ENCODE measurements around the gene HGFAC.

Gene HGFAC

DNA sequence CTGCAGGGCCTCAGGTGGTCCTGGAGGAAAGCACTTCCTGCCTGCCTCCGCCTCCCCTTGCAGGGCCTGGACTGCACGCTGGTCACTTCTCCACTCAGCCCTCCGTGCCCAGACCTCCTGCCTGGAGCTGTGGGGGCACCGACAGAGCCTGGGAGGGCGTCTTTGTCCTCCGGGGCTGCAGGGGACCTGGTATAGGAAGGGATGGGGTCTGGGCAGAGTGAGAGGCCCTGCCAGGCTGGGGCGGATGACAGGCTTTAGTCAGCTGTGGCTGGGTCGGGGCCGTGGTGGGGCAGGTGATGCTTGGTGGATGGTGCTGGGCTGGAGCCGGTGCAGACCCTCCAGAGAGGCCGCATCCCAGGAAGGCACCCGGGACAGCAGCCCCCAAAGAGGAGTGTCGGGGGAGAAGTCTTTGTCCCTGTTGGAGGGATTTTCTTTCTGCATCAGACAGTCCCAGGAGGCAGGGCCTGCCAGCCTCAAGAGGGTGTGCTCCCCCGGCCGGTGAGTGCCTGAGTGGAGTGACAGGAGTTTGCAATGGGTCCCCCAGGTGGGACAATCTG is 22.7 kb downstream of the HGFAC start:
- FAIRE-seq = no peak

DNA sequence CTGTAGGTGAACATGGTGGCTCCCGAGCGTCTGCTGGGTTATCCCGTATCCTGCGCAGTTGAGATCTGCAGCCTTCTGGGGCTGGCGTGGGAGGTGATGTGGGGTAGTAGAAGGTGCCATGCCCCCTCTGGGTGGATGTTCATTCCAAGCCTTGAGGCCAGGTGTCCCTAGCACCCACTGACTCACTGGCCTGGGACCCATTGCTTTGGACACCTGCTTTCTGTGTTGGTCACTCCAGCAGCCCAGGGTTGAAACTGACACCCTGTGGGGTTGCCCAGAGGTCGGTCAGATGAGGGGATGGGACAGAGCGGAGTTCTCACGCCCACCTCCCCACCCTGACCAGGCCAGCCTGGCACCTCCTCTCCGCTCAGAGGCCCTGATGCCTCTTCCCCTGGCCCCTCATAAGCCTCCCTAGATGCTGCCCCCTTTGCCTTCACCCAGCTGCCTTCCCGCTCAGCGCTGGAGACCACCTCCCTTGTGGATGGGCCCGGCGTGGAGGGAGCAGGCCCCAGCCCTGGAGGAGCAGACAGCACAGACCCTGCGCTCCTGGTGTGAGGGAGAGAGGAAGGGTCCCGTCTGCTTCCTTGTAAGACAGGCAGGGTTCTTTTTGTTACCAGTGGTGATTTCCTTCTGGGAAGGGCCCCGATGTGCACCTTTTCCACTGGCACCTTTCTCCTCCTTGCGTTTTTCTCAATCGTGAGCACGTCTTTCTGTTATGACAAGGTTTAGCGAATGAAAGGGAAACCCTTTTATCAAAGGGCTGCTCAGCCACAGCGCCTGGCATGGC is 23.3 kb downstream of the HGFAC start:
- no peak for FAIRE-seq

DNA sequence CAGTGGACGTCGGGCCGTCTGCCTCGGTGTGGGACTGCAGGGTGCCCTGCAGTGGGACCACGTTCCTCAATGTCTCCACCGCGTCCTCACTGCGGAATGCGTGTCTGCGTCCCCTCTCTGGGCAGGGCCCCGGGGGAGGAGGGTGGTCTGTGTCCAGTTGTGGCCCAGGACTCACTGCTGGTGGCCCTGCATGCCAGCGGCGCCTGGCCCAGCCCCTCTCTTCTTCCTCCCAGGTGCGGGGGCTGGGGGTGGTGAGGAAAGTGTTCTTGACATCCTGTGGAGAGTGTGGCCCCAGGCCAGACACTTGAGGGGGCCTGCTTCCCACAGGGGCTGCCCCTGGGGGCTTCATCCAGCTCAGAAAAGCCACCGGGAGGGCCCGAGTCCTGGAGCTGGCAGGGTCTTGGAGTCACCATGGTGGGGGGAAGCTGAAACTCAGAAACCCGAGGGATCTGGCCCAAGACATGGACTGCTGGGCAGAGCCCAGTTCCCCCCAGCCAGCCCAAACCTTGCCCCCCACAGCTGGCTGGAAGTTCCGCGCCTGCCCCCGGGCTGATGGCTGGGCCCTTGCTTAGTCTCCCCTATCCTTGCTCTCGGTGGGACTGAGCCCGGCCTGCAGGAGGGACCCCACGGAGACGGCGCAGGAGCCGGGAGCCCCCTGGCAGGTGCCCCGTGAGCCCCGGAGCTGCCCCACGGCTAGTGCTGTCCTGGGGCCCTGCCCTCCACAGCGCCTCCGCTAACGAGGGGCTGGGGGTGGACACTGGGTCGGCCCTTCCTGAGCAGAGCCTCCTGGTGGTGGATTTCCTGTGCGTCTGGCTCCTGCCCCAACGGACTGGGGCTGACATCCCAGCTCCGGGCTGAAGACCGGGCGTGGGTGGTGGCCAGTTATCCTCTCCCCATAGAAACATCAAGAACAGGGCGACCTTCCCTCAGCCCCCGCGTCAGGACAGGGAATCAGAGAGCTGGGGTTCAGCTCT is 24.2 kb downstream of the HGFAC start:
- FAIRE-seq = no peak

DNA sequence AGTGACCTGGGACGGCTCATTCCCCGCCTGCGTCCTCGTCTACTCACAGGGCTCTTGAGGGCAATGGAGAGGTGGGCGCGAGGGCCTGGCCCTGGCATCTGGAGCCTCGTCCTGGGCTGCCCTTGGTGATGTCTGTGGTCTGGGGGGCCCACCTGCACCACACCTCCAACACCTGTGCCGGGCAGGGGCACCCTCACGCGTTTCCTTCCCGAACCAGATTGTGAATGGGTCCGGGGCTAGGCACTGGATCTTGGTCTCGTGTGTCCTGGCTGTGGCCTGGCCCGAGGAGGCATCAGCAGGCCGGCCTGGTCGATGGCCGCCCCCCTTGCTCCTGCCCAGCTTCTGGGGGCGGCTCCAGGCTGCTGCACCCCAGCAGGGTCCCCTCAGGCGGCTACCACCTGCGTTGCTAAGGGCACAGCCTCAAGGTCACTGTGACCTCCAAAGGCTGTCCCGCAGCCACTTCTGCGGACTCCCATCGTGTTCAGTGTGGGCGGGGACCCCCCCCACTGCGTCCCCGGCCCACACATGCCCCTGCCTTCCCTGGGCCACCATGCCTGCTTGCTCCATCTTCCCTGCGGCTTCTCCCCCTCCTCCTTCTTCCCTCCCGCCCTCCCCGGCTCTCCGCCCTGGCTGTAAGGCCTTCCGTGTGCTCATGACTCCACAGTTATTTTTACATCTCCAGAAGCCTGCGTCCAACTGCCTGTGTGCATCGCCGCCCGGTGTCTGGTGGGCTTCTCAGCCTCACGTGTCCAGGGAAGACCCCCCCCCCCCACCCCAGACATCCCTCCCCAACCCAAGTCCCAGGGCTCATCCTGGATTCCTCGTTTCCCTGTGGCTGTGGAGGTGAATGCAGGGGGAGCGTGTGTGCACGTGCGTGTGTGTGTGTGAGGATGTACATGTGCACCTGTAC is 25.2 kb downstream of the HGFAC start:
- no peak for FAIRE-seq

DNA sequence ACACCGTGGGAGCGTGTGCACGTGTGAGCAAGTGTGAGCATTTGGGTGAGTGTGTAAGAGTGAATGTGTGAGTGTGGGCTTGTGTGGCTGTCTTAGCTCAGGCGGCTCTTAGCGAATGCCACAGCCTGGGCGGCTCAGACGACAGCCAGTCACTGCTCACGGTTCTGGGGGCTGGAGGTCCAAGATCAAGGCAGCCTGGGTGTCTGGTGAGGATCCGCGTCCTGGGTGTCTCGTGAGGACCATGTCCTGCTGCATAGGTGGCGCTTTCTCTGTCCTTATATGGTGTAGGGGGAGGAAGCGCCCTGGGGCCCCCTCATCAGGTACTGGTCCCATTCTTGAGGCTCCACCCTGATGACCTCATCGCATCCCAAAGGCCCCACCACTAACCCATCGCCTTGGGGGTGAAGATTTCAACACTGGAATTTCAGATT is 25.8 kb downstream of the HGFAC start:
- no peak for FAIRE-seq

DNA sequence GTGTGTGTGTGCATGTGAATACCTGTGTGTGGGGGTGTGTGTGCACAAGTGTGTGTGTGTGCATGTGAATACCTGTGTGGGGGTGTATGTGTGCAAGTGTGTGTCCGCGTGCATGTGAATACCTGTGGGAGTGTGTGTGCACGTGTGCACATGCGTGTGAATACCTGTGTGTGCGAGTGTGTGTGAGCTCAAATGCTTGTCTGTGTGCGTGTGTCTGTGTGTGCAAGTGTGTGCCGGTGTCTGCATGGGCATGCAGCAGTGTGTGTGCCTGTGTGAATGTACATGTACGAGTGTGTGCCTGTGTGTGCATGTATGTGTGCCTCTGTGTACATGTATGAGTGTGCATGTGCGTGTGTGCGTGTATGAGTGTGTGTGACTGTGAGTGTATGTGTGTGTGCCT is 26.4 kb downstream of the HGFAC start:
- FAIRE-seq = no peak

DNA sequence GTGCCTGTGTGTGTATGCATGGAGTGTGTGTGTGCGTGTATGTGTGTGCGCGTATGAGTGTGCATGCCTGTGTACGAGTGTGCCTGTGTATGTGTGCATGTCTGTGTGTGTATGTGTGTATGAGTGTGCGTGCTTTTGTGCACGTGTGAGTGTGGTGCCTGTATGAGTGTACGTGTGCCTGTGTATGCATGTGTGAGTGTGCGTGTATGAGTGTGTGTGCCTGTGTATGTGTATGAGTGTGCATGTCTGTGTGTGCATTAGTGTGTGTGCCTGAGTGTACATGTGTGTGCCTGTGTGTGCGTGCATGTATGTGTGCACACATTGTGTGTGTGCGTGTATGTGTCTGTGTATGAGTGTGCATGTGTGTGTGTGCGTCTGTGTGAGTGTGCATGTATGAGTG is 27.0 kb downstream of the HGFAC start:
- no peak for FAIRE-seq

DNA sequence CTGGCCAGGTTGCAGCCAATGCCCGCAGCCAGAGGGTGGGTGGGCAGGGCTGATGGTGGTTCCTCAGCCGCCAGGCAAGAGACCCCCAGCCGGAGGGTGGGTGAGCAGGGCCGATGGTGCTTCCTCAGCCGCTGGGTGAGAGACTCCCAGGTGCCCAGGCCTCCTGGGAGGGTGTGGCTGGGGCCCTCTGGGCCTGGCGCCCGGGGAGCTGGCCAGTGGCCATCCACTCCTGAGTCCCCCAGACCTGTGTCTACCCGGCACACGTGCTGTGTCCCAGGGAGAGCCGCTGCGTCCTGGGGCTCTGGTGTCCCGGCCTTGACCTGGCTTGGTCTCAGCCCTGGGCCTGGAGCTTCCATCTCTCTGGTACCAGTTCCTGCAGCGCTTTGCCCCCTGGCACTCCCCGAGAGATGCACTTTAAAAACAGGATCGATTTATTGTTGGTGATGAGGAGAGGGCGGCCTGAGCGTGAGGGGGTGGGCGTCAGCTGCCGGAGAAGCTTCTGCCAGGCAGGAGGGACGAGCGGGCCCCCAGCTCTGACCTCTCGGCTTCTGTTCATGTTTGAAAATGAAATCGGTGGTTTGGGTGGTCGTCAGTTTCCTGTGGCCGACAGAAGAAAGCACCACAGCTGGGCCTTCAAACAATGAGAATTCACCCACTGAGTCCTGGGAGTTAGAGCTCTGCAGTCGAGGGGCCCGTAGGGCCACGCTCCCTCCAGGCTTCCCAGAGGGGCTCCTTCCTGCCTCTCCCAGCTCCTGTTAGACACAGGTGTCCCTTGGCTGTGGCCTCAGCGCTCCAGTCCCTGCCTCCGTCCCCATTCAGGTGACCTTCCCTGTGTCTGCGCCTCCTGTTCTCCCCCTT is 27.8 kb downstream of the HGFAC start:
- FAIRE-seq = no peak

DNA sequence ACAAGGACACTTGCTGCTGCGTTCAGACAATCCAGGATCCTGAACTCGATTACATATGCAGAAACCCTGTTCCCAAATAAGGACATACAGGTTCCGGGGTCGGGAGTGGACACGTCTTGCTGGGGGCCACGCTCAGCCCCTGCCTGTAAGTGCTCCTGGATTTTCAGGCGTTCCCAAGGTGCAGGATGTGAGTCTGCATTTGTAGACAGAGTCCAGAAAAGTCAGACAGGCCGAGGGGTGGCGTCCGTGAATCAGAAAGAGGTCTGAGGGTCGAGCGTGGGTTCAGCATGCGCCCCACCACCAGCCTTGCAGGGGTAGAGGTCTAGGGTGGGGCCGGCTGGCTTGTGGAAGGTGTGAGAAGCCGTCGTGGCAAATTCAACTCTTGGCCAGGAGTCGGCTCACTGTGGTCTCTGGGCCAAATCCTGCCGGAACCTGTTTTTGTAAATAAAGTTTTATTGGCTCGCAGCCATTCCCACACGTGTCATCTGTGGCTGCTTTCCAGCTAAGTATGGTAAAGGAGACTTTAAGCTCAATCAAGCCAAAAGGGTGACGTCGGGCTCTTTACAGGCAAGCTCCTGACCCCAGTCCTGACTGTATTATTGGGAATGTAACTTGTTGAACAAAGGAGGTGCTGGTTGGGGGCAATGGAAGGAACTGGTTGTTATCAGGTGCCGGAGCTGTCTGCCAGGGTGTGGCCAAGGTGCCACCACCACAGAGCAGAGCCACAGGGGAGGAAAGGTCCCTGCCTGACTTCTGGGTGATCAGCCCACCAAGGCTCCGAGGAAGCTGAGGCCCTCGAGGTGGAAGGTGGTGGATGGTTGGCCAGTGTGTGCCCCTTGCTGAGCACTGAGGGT is 28.7 kb downstream of the HGFAC start:
- no peak for FAIRE-seq

DNA sequence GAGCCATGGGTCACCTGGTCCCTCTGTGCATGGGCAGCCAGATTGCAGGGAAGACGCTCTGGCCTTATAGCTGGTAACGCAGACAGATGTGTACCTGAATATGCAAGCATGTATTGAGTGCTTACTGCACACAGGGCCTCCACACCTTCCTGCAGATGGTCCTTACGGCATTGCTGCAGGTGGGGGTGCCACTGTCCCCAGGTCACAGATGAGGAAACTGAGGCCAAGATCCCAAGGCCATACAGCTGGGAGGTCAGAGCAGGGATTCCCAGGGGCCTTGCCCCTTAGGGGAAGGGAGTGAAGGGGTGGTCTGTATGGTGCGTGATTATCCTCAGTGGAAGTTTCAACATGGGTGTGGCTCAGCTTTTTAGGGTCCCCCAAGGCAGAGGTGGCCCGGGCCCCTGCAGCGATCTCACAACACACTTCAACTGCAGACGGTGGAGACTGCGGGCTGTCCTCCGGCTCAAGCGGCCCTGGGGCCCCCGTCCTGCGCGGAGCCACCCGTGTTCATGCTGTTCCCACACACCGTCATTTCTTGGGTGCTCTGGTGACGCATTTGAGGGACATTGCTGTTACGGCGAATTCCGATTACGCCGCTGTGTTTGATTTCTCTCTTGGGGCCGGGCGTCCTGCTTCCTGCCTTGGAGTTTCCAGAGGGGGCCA is 29.5 kb downstream of the HGFAC start:
- no peak for FAIRE-seq

DNA sequence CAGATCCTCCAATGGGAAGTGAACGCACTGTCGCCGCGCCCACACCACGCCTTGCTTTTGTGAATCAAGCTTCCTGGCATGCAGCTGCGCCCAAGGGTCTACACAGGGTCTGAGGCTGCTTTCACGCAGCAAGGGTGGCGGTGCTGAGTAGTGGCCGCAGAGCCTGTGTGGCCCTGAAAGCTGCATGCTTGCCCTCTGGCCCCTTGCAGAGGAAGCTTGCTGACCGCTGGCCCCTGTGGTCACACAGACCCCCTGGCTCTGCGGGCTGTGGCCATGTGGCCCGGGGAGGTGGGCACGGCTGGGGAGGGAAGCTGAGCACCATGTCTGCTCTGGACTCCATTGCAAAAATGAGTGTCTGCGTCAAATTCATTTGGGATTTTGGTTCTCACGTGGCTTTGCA is 30.1 kb downstream of the HGFAC start:
- FAIRE-seq = no peak

DNA sequence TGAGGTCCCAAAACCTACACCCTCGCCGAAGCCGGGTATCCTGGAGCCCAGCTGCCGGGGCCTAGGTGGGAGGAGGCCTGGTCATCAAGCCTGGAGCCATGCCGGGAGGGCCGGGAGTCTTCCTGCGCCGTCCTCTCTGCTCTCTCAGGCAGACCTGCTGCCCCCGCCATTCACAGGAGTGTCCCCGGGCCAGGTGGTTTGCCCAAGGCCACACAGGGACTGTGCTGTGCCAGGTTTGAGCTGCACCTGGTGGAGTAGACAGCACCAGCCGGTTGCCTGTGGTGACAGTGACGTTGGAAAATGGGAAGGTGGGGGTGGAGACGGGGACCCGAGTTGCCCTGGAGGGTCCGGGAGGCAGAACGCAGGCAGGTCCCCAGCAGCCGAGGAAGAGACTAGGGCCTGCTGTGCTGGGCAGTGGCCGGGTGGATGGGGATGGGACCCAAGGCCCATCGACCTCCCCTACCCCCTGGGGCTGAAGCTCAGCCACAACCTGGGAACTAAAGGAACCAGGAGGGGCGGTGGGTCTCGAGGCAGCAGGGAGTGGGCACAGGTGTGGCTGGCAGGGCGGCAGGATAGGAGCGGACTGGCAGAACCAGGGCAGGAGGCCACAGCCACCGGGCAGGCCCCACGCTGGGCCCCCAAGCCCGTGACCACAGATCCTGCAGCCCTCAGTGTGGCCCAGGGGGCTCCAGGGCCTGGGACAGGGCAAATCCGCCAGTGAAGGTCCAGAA is 30.8 kb downstream of the HGFAC start:
- no peak for FAIRE-seq

DNA sequence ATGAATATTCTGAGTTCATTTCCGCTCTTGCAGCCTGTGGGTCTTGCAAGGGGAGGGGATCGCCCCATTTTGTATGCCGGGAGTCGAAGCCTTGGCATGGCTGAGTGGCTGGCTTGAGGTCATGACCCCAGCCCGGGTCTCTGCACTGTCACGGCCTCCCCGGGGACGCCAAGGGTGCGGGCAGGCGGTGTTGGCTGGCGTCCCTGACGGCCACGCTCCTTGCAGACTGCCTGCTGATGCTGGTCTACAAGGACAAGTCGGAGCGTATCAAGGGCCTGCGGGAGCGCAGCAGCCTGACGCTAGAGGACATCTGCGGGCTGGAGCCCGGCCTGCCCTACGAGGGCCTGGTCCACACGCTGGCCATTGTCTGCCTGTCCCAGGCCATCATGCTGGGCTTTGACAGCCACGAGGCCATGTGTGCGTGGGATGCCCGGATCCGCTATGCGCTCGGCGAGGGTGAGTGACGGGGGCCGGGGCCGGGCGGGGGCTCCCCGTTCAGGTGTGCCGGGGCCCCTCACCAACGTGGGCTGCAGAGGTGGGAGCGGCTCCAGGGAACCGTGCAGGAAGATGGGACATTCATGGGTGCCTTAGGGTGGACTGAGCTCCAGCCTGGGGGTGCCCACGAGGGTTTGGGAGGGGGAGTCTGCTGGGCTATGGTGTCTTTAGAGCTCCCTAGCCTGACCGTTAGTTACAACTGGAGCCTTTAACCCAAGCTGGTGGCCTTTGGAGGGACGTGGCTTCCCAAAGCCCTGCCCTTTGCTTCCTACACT is 31.6 kb downstream of the HGFAC start:
- FAIRE-seq = no peak

DNA sequence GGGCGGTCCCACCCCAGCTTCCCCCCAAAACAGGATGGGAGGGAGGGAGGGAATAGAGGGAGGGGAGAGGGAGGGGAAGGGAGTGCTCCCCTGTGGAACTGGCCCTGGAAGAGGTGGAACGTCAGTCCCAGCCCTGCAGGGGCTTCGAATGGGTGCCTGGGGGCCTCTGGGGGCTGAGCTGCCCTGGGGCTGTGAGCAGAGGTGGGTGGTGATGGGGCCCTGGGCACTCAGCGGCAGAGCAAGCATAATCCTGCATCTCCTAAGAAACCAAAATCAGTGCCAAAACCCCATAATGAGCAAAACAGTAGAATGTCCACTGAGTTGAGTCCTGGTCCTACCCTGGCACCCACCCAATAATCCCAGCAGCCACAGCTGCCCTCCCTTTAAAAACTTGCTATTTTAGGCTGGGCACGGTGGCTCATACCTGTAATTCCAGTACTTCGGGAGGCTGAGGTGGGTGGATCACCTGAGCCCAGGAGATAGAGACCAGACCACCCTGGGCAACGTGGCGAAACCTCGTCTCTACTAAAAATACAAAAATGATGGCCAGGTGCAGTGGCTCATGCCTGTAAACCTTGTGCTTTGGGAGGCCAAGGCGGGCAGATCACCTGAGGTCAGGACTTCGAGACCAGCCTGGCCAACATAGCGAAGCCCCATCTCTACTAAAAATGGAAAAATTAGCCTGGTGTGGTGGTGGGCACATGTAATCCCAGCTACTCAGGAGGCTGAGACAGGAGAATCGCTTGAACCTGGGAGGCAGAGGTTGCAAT is 32.4 kb downstream of the HGFAC start:
- no peak for FAIRE-seq

DNA sequence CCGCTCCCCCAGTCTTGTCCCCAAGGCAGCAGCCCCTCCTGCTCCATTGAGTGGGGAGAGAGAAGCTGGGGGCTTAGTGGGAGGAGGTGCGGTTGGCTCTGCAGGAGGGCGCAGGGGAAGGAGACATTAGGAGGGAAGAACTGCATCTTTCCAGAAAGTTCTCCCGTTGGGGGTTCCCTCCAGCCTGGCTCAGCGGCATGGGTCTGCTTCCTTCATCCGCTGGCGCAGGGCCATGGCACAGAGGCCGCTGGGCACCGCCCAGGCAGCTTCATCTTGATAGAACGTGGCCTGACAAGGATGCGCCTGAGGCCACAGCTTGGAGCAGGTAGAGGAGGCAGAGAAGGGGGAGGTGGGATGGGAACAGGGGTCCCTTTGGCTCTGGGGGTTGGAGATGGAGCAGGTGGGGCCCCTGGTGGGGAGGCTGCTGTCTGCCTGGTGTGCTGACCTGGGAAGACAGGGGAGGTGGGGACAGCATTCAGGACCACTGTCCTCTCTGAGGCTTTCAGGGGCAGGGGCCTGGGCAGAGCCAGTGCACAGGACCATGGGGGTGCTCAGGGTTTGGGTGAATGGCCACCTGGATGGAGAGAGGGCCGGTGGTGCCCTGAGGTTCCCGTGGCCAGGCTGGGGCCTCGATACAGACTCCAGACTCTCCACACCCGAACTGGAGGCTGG is 33.4 kb downstream of the HGFAC start:
- FAIRE-seq = no peak

DNA sequence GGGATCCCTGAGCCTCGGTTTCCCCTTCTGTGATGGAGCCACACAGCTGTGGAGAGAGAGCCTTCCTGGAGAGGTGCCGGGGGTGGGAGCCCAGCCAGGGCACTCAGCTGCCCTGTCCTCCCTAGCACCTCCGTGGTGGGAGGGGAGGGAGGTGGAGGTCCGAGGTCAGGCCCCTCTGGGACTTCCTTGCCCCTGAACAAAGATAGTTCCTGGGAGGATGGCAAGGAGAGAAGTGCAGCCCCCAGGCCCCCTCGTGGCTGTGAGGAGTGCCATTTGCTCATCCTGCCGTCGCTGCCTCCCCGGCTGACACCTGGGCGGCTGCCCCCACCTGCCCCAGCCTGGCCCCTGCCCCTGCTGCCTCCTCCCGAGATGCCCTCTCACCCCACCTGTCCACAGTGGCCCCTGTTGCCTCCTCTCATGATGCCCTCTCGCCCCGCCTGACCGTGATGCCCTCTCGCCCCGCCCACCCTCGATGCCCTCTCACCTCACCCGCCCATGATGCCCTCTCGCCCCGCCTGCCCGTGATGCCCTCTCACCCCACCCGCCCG is 34.0 kb downstream of the HGFAC start:
- FAIRE-seq = no peak

DNA sequence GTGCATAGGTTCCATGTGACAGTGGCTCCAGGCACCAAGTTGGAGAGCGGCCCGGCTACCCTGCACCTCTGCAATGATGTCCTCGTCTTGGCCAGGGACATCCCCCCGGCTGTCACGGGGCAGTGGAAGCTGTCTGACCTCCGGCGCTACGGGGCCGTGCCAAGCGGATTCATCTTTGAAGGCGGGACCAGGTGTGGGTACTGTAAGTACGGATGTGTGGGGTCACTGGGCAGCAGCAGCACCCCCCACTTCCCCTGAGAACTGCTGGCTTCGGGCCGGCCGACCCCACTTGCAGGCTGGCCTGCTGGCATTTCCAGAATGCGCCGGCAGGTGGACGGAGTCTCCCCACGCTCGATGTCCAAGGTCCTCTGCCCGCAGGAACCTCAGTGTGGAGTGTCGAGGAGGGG is 34.6 kb downstream of the HGFAC start:
- FAIRE-seq = no peak
